Breast epithelium (tissue), 4 donors: ENCODE measurements around the gene DSE. TPM values are rescaled to one million over a fixed set of nuclear protein-coding genes. Genes with fewer than 3 reads are reported as not detected.
A peak's percentile ranks its signal among the peaks of the same experiment; 100 is the strongest.

Experiments used
- DNase-seq, 2 donors: peaks; one replicate each; pipeline ENCODE4 v3.0.0-alpha.2; 2019; ENCODE audit warnings: low spot score in 2 of 2
- H3K27ac ChIP-seq, 2 donors: fragments of 200-600 bp; sonication (generic) in 1 of 2; one replicate each; pipeline ENCODE4 v1.5.1; 2016 to 2019; ENCODE audit warnings: mild to moderate bottlenecking in 1 of 2
- H3K27me3 ChIP-seq, 2 donors: fragments of 200-600 bp; sonication (generic) in 1 of 2; one replicate each; pipeline versions ENCODE4 v1.5.1 to v1.6.0; 2017 to 2019; ENCODE audit warnings: control low read depth in 1 of 2, mild to moderate bottlenecking in 1 of 2
- H3K36me3 ChIP-seq: fragments of 200-600 bp; one replicate; pipeline ENCODE4 v1.5.1; 2019
- H3K4me1 ChIP-seq, 2 donors: fragments of 200-600 bp; sonication (generic); one replicate each; pipeline ENCODE4 v1.5.1; 2016 to 2019; ENCODE audit warnings: control low read depth in 1 of 2
- H3K4me3 ChIP-seq, 3 donors: fragments of 200-600 bp; sonication (generic); 1 replicate in 2 of 3; 2 replicates in 1 of 3; pipeline ENCODE4 v1.5.1; 2016 to 2019; ENCODE audit warnings: mild to moderate bottlenecking in 3 of 3, moderate library complexity in 2 of 3
- H3K9me3 ChIP-seq, 2 donors: fragments of 200-600 bp; sonication (generic) in 1 of 2; one replicate each; pipeline ENCODE4 v1.5.1; 2016 to 2019; ENCODE audit warnings: control low read depth in 1 of 2
- POLR2A ChIP-seq: fragments of 450-650 bp; IDR thresholded peaks from one replicate; pipeline ENCODE4 v1.6.1; 2016; ENCODE audit warnings: antibody characterized with exemption, mild to moderate bottlenecking, moderate library complexity
- POLR2AphosphoS5 ChIP-seq, 3 donors: sonication (generic); formaldehyde crosslinking; IDR thresholded peaks; one replicate each; pipeline ENCODE4 v1.6.1; 2017; ENCODE audit warnings: antibody characterized with exemption in 3 of 3
- intact Hi-C: fragments of 100-400 bp; cut with DNase I; formaldehyde crosslinking; loops from one replicate; pipeline ENCODE4 v1.15.1; 2023; ENCODE audit warnings: low total_unique reads
- total RNA-seq, 3 donors: library from RNA; depleted of rRNA; stranded (reverse); fragments of >200 nt; gene quantifications; one replicate each; pipeline ENCODE4 v1.1.0, GENCODE V29; 2016
- TF ChIP-seq, protein P1 (sequence below), 3 donors: fragments of 450-650 bp; IDR thresholded peaks; one replicate each; pipeline ENCODE4 v1.5.1; 2016 to 2017; ENCODE audit warnings: antibody characterized with exemption in 3 of 3, mild to moderate bottlenecking in 3 of 3, moderate library complexity in 3 of 3

DSE gene
- total RNA-seq, 3 donors from 2014 or later, result 40.6 to 133 (median 50.9) TPM

DNA sequence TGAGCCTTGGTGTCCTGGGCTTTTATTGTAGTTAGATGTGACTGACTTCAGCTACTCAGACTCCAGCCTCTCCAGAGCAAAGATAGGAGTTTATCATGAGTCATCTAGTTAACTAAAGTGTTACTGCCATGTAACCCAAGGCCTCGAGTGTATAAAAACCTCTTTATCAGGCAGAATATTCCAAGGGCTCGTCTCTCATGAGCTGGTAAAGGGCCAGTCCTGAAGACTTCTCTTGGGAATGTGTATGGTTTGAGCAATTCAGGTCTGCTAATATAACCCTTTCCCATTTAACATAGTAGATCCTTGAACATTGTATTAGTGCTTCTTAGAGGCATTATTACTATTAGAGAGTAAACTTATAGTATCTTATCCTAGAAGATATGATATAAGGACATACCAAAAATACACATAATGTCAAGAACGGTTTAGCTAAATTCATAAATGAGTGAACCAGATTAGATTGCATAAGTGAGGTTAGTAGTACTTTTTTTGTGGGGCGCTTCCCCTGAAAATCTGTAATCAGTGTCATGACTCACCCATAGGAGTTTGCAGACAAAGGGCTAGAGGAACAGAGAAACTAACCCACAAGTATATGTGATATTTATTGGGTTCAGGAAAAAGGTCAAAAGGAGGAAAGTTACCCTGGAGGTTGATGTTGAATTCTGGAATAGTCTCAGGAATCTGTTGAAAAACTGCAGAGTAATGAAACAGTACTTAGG lies 16.0 kb downstream of the DSE start:
- intact Hi-C loops, result no loop called here
- Histone ChIP-seq H3K4me3 (no peak overlapping the region), H3K4me1 (no peaks in the 10 kb centered on the region), H3K27ac (peak overlapping the region; percentile 23 to 56), H3K27me3 (no peaks in the 10 kb centered on the region), H3K9me3 (no peaks in the 10 kb centered on the region), H3K36me3 (no peaks in the 10 kb centered on the region)
- TF ChIP-seq, protein P1, sequence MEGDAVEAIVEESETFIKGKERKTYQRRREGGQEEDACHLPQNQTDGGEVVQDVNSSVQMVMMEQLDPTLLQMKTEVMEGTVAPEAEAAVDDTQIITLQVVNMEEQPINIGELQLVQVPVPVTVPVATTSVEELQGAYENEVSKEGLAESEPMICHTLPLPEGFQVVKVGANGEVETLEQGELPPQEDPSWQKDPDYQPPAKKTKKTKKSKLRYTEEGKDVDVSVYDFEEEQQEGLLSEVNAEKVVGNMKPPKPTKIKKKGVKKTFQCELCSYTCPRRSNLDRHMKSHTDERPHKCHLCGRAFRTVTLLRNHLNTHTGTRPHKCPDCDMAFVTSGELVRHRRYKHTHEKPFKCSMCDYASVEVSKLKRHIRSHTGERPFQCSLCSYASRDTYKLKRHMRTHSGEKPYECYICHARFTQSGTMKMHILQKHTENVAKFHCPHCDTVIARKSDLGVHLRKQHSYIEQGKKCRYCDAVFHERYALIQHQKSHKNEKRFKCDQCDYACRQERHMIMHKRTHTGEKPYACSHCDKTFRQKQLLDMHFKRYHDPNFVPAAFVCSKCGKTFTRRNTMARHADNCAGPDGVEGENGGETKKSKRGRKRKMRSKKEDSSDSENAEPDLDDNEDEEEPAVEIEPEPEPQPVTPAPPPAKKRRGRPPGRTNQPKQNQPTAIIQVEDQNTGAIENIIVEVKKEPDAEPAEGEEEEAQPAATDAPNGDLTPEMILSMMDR (IDR thresholded peaks at IDR 0.05), result no peak
- TF ChIP-seq POLR2AphosphoS5 (IDR thresholded peaks at IDR 0.05) (no peak), POLR2A (no peak)
- no peak for DNase-seq

DNA sequence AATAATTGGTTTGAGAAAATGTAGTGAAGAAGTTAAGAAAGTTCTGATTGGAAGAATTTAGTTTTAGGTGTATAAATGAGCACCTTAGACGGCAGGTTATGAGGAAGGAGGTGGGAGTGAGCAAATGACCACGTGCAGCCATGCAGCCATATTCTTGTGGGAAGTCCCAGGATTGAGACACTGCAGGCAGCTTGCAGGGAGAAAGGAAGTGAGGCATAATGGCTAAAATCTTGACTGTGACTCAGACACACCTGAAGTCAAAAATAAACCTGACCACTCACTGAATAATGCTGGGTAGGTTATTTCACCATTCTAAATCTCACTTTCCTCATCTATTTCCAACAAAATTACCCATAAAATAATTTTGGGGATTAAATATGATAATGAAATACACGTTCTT lies 16.6 kb downstream of the DSE start:
- Histone ChIP-seq H3K4me1 (no peaks in the 10 kb centered on the region), H3K4me3 (no peak overlapping the region), H3K27ac (no peak overlapping the region), H3K36me3 (no peaks in the 10 kb centered on the region), H3K9me3 (no peaks in the 10 kb centered on the region), H3K27me3 (no peaks in the 10 kb centered on the region)
- TF ChIP-seq, protein P1 (IDR thresholded peaks at IDR 0.05), result no peak
- TF ChIP-seq POLR2AphosphoS5 (IDR thresholded peaks at IDR 0.05), result no peak
- TF ChIP-seq POLR2A, result no peak
- DNase-seq, result no peak
- intact Hi-C loops, result no loop called here

DNA sequence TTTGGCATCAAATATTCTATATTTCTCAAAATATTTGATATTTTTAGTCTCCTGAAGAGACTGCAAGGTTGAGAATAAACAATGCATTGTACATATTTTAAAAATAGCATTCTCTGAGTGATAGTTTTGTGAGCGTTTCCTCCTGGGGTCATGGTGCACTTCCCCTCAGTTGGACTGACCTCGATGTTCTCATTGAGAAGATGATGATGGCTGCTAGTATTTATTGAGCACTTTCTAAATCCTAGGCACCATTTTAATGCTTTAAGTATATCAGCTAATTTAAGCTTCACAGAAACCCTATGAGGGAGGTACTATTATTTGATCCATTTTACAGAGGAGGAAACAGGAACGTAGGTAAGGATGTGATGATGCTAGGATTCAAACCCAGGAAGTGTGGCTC lies 18.2 kb downstream of the DSE start:
- intact Hi-C loops, result no loop called here
- Histone ChIP-seq H3K27ac (no peak overlapping the region), H3K9me3 (no peaks in the 10 kb centered on the region), H3K4me1 (no peaks in the 10 kb centered on the region), H3K4me3 (no peak overlapping the region), H3K36me3 (no peaks in the 10 kb centered on the region), H3K27me3 (no peaks in the 10 kb centered on the region)
- DNase-seq, result no peak
- TF ChIP-seq, protein P1 (IDR thresholded peaks at IDR 0.05), result no peak
- TF ChIP-seq POLR2A (no peak), POLR2AphosphoS5 (IDR thresholded peaks at IDR 0.05) (no peak)

DNA sequence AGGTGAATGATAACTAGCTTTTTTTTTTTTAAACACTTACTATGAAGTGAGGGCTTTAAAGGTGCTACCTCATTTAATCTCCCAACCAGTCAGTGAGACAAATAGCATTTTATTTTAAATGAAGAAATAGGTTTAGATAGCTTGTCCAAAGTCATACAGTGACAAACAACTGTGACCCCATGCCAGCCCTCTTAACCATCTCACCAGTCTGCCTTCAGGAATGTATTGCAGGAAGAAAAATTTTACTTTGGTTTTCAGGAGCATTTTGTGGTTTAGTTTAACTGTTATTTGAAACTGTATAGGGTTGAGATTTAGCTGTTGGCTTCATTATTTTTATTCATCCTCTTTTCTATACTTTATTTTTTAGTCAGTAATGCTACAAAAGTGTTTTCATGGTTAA lies 18.6 kb downstream of the DSE start:
- H3K4me1 ChIP-seq, result no peaks in the 10 kb centered on the region
- TF ChIP-seq POLR2AphosphoS5 (IDR thresholded peaks at IDR 0.05), result no peak
- TF ChIP-seq, protein P1 (IDR thresholded peaks at IDR 0.05), result no peak
- H3K9me3 ChIP-seq, result no peaks in the 10 kb centered on the region
- intact Hi-C loops, result no loop called here
- H3K27me3 ChIP-seq, result no peaks in the 10 kb centered on the region
- no peak overlapping the region for H3K4me3 ChIP-seq
- DNase-seq, result no peak
- no peak overlapping the region for H3K27ac ChIP-seq
- no peaks in the 10 kb centered on the region for H3K36me3 ChIP-seq

DNA sequence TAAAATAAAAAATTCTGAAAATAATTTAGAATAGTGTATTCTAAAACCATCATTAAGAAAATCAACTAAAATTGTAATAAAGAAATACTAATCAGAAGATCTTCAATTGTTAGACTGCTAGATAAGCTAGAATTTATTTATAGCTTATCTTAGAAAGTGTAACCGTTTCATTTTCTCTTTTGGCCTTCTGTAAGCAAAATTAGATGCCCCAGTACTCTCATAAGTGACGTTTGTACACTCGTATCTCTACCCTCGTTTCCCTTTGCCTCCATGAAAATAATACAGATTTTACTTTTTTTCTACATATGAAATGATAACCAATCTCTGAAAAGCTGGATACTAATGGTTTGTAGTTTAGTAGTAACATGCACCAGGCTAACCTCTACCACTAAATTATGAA lies 19.8 kb downstream of the DSE start:
- no peaks in the 10 kb centered on the region for H3K4me1 ChIP-seq
- H3K9me3 ChIP-seq, result no peaks in the 10 kb centered on the region
- intact Hi-C loops, result no loop called here
- TF ChIP-seq, protein P1 (IDR thresholded peaks at IDR 0.05), result no peak
- TF ChIP-seq POLR2AphosphoS5 (IDR thresholded peaks at IDR 0.05) (no peak), POLR2A (no peak)
- H3K36me3 ChIP-seq, result no peaks in the 10 kb centered on the region
- no peak overlapping the region for H3K4me3 ChIP-seq
- no peak overlapping the region for H3K27ac ChIP-seq
- no peaks in the 10 kb centered on the region for H3K27me3 ChIP-seq
- DNase-seq, result no peak
